ENCODE results near the gene COX5A. TPM values are rescaled to one million over a fixed set of nuclear protein-coding genes. Genes with fewer than 3 reads are reported as not detected.

COX5A gene
- total and polyA plus RNA-seq, 2 of the 13 experiments (the other 11 are each of a cell fraction or from before 2014, with no cell fraction given): 158 to 218 TPM

GRCh38 chr15:74951006-74951405 is 13.1 kb upstream of the COX5A start:
- no peak overlapping the region for H3K4me3 ChIP-seq (replicated peaks in 1 of 3; ENCODE audit: insufficient read depth in 1 of 3, low read depth in 2 of 3, low read length in 3 of 3)
- no peaks in the 10 kb centered on the region for H3K9me3 ChIP-seq (ENCODE audit: low read length)
- intact Hi-C loops (cut with micrococcal nuclease; ENCODE audit: unreplicated experiment): loop anchor here (2.0 to 5.0 kb wide), 2 partner anchors 38 to 44 kb away; partner anchors contain the start of gene FAM219B
- BruUV-seq (replicated peaks): no TSS peak
- peaks cover 17% of the 10 kb centered on the region for H3K4me1 ChIP-seq (ENCODE audit: insufficient read depth, low read length)
- ChIA-PET CTCF (ENCODE audit: low intra/inter-chr PET ratio, low total read pairs) (interaction anchor here (0.7 to 1.8 kb wide), 3 partner anchors 50 to 180 kb away, joined by 4 to 13 read pairs (median 6); no protein-coding TSS in a partner anchor), POLR2A (interaction anchor here (0.9 to 1.3 kb wide), 2 partner anchors 9 to 13 kb away, joined by 3 to 4 read pairs; partner anchors contain the start of gene COX5A)
- FAIRE-seq (no peak), ATAC-seq (no peak), DNase-seq (ENCODE audit: low spot score) (no peak)
- H3K27ac ChIP-seq (ENCODE audit: extremely low read length, insufficient read depth, low read length): no peak overlapping the region
- 12% methylated on average over 3 of the region's 3 CpGs for WGBS (ENCODE audit: low lambda C conversion rate)
- H3K36me3 ChIP-seq (replicated peaks in 1 of 2; ENCODE audit: control insufficient read depth in 1 of 2, insufficient read depth in 2 of 2, low read length in 2 of 2): no peaks in the 10 kb centered on the region
- in situ Hi-C loops (cut with HindIII; ENCODE audit: extremely low pct_ligation_motif_present, low pct_unique_long_range_greater_than_20kb): loop anchor here (10.0 kb wide), 2 partner anchors 176 to 316 kb away; no protein-coding TSS in a partner anchor
- H3K79me2 ChIP-seq (ENCODE audit: insufficient read depth, low read length): no peaks in the 10 kb centered on the region
- no peak for TF ChIP-seq SNAPC2 (CRISPR knock-in tag; IDR thresholded peaks at IDR 0.05)
- no peak for TF ChIP-seq SOX6 (IDR thresholded peaks at IDR 0.05)
- TF ChIP-seq SOX6 (CRISPR knock-in tag; IDR thresholded peaks at IDR 0.05): no peak
- no peak for TF ChIP-seq PRPF4 (IDR thresholded peaks at IDR 0.05; ENCODE audit: low read depth, low read length, poor library complexity, severe bottlenecking)
- no peak for TF ChIP-seq CREM (IDR thresholded peaks at IDR 0.05)
- TF ChIP-seq CREM (CRISPR knock-in tag; IDR thresholded peaks at IDR 0.05): no peak
- no peak for TF ChIP-seq RBM22 (optimal IDR thresholded peaks at IDR 0.05; ENCODE audit: low read length)
- H2AFZ ChIP-seq (ENCODE audit: low read length): no peak overlapping the region
- H3K27me3 ChIP-seq (ENCODE audit: control insufficient read depth in 1 of 2, insufficient read depth in 2 of 2, low read length in 2 of 2): peaks cover 0 to 22% of the 10 kb centered on the region in 2 experiments; a peak in 3 of 5 replicates
- H3K4me2 ChIP-seq (ENCODE audit: low read depth, low read length): no peak overlapping the region
- no peak overlapping the region for H3K9ac ChIP-seq (ENCODE audit: insufficient read depth, low read depth, low read length)
- H4K20me1 ChIP-seq (ENCODE audit: insufficient read depth, low read length): no peaks in the 10 kb centered on the region

Measured in HepG2 (cell line).